ENCODE measurements around the gene ZBTB39. TPM values are rescaled to one million over a fixed set of nuclear protein-coding genes. Genes with fewer than 3 reads are reported as not detected.
A peak's percentile ranks its signal among the peaks of the same experiment; 100 is the strongest.

ZBTB39 gene
- total RNA-seq, 2 donors from 2014 or later, result 7.0 to 10.8 TPM

DNA sequence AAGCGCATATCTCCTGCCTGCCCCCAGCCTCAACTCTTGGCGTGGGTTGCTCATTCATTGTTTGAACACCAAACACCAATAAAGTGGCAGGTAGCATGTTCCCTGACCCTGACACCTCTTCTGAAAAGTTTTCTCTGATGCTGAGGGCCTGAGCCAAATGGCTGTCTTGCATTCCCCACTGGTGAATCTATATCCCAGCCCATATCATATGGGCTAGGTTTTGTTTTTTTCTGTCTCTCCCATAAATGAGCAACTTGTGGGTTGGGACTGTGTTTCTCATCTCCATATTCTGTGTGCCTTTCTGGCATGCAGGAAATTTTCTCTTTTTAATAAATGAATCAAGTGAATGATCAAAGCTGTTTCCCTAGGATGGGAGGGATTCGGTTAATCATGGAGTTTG is 38.5 kb upstream of the ZBTB39 start:
- no peak for ATAC-seq
- H3K4me1 Mint-ChIP-seq, result peaks cover 18% of the 10 kb centered on the region
- no peak overlapping the region for H3K4me3 Mint-ChIP-seq

GRCh38 chr12:57044468-57044867 is 38.1 kb upstream of the ZBTB39 start:
- peaks cover 18% of the 10 kb centered on the region for H3K4me1 Mint-ChIP-seq
- no peak for ATAC-seq
- no peak overlapping the region for H3K4me3 Mint-ChIP-seq
- no peak overlapping the region for H3K27ac Mint-ChIP-seq
- peaks cover 2% of the 10 kb centered on the region for H3K36me3 Mint-ChIP-seq (ENCODE audit: low read depth)
- no peaks in the 10 kb centered on the region for H3K9me3 ChIP-seq (ENCODE audit: control insufficient read depth, low read length, poor library complexity, severe bottlenecking)
- peaks cover 34% of the 10 kb centered on the region for H3K27me3 Mint-ChIP-seq
- DNase-seq, result no peak

More for the DNA sequence above, 38.5 kb upstream of the ZBTB39 start:
- Mint-ChIP-seq H3K27ac (no peak overlapping the region), H3K36me3 (ENCODE audit: low read depth) (peaks cover 2% of the 10 kb centered on the region), H3K27me3 (peaks cover 34% of the 10 kb centered on the region)
- no peak for DNase-seq
- no peaks in the 10 kb centered on the region for H3K9me3 ChIP-seq (ENCODE audit: control insufficient read depth, low read length, poor library complexity, severe bottlenecking)

DNA sequence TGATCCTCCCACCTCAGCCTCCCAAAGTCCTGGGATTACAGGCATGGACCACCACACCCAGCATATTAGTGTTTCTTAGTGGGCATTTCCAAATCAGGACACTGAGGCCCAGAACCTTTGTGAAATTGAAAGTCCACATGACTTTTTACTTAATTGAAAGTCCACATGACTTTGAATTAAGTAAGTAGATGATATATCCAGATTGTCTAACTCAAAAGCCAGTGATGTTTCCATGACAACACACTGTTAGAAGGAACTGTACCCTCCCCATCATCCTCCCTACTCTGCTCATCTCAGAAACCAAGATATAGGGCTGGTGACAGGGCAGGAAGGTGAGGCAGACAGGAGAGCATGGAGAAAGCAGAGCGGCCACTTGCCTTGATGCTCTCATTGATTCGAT is 36.3 kb upstream of the ZBTB39 start:
- DNase-seq (no peak), ATAC-seq (no peak)
- H3K9me3 ChIP-seq (ENCODE audit: control insufficient read depth, low read length, poor library complexity, severe bottlenecking), result no peaks in the 10 kb centered on the region
- peaks cover 2% of the 10 kb centered on the region for H3K36me3 Mint-ChIP-seq (ENCODE audit: low read depth)
- H3K4me3 Mint-ChIP-seq, result no peak overlapping the region
- peaks cover 34% of the 10 kb centered on the region for H3K27me3 Mint-ChIP-seq
- no peak overlapping the region for H3K27ac Mint-ChIP-seq
- peaks cover 17% of the 10 kb centered on the region for H3K4me1 Mint-ChIP-seq

- H3K9me3 ChIP-seq (ENCODE audit: control insufficient read depth, low read length, poor library complexity, severe bottlenecking), result no peaks in the 10 kb centered on the region
- Mint-ChIP-seq H3K27ac (no peak overlapping the region), H3K27me3 (peaks cover 28% of the 10 kb centered on the region), H3K36me3 (ENCODE audit: low read depth) (no peaks in the 10 kb centered on the region), H3K4me3 (no peak overlapping the region), H3K4me1 (peaks cover 9% of the 10 kb centered on the region)
- DNase-seq (no peak), ATAC-seq (no peak)
Measured at GRCh38 chr12:57040750-57041149, 34.4 kb upstream of the ZBTB39 start.

DNA sequence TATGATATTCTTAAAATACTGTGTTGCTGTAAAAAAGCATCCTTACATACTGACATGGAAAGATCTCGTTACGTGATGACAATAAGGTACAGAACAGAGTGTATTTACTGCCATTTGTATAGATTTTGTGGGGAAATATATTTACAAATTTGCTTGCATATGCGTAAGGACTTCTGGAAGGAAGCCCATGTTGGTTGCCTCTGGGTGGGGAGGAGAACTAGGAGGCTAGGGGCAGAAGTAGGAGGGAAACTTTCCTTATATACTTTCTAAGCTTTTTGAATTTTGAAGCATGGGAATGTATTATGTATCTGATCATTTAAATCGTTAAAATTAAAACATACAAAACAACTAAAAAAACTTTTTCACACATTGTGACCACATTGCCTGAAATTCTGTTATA is 33.9 kb upstream of the ZBTB39 start:
- Mint-ChIP-seq H3K27me3 (peaks cover 23% of the 10 kb centered on the region), H3K4me3 (no peak overlapping the region), H3K36me3 (ENCODE audit: low read depth) (no peaks in the 10 kb centered on the region), H3K27ac (no peak overlapping the region), H3K4me1 (peaks cover 7% of the 10 kb centered on the region)
- ATAC-seq (no peak), DNase-seq (no peak)
- no peaks in the 10 kb centered on the region for H3K9me3 ChIP-seq (ENCODE audit: control insufficient read depth, low read length, poor library complexity, severe bottlenecking)

- H3K9me3 ChIP-seq (ENCODE audit: control insufficient read depth, low read length, poor library complexity, severe bottlenecking), result no peaks in the 10 kb centered on the region
- Mint-ChIP-seq H3K4me3 (no peak overlapping the region), H3K27ac (no peak overlapping the region), H3K36me3 (ENCODE audit: low read depth) (no peaks in the 10 kb centered on the region), H3K4me1 (peaks cover 7% of the 10 kb centered on the region), H3K27me3 (peaks cover 20% of the 10 kb centered on the region)
- DNase-seq, result no peak
- ATAC-seq, result no peak
Measured at GRCh38 chr12:57039016-57039798, 32.9 kb upstream of the ZBTB39 start.

DNA sequence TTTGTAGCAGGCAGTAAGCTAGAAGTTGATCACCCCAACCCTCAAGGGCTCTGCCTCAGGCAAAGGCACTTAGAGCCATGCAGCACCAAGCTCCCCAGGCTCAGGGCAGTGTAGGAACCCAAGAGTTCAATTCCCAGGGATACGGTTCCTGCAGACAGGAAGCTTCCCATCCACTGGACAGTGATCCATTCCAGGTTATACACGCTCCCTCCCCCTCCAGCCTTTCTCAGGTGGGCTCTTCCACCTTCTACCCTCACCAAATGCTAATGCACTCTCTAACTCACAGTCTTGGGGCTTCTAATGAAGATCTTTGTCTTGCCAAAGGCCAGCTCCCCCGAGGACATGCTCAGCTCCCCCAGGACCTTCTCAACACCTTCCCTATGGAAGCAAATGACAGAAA is 30.9 kb upstream of the ZBTB39 start:
- DNase-seq, result no peak
- Mint-ChIP-seq H3K36me3 (ENCODE audit: low read depth) (no peaks in the 10 kb centered on the region), H3K27me3 (peaks cover 11% of the 10 kb centered on the region), H3K27ac (no peak overlapping the region), H3K4me3 (no peak overlapping the region), H3K4me1 (peaks cover 7% of the 10 kb centered on the region)
- no peaks in the 10 kb centered on the region for H3K9me3 ChIP-seq (ENCODE audit: control insufficient read depth, low read length, poor library complexity, severe bottlenecking)
- no peak for ATAC-seq

DNA sequence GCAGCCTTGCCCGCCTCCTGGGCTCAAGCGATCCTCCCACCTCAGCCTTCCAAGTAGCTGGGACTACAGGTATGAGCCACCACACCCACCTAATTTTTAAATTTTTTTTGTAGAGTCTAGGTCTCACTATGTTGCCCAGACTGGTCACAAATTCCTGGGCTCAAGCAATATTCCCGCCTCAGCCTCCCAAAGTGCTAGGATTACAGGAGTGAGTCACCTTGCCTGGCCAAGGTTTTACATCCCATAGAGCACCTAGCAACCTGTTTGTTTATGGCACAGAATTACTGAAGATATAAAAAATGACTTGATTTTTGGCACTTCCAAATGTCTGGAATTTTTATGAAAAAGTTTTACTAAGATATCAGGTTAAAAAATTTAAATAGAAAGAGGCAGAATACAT is 27.1 kb upstream of the ZBTB39 start:
- H3K27me3 Mint-ChIP-seq, result no peaks in the 10 kb centered on the region
- no peaks in the 10 kb centered on the region for H3K9me3 ChIP-seq (ENCODE audit: control insufficient read depth, low read length, poor library complexity, severe bottlenecking)
- peaks cover 24% of the 10 kb centered on the region for H3K4me1 Mint-ChIP-seq
- H3K36me3 Mint-ChIP-seq (ENCODE audit: low read depth), result no peaks in the 10 kb centered on the region
- DNase-seq, result no peak
- no peak overlapping the region for H3K27ac Mint-ChIP-seq
- no peak for ATAC-seq
- H3K4me3 Mint-ChIP-seq, result no peak overlapping the region

GRCh38 chr12:57031789-57032188 is 25.4 kb upstream of the ZBTB39 start:
- DNase-seq, result no peak
- H3K9me3 ChIP-seq (ENCODE audit: control insufficient read depth, low read length, poor library complexity, severe bottlenecking), result no peaks in the 10 kb centered on the region
- Mint-ChIP-seq H3K36me3 (ENCODE audit: low read depth) (peaks cover 3% of the 10 kb centered on the region), H3K27ac (no peak overlapping the region), H3K4me3 (peak overlapping the region; percentile 57), H3K27me3 (peaks cover 10% of the 10 kb centered on the region), H3K4me1 (peaks cover 27% of the 10 kb centered on the region)
- no peak for ATAC-seq

GRCh38 chr12:57031138-57031725 is 24.9 kb upstream of the ZBTB39 start:
- Mint-ChIP-seq H3K27ac (peak overlapping the region; percentile 73), H3K4me3 (no peak overlapping the region)

GRCh38 chr12:57029457-57029856 is 23.1 kb upstream of the ZBTB39 start:
- ATAC-seq (no peak), DNase-seq (no peak)
- no peaks in the 10 kb centered on the region for H3K9me3 ChIP-seq (ENCODE audit: control insufficient read depth, low read length, poor library complexity, severe bottlenecking)
- H3K27me3 Mint-ChIP-seq, result peaks cover 10% of the 10 kb centered on the region
- peaks cover 3% of the 10 kb centered on the region for H3K36me3 Mint-ChIP-seq (ENCODE audit: low read depth)
- peaks cover 29% of the 10 kb centered on the region for H3K4me1 Mint-ChIP-seq
- no peak overlapping the region for H3K4me3 Mint-ChIP-seq
- no peak overlapping the region for H3K27ac Mint-ChIP-seq

More at GRCh38 chr12:57031138-57031725, 24.9 kb upstream of the ZBTB39 start:
- H3K9me3 ChIP-seq (ENCODE audit: control insufficient read depth, low read length, poor library complexity, severe bottlenecking), result no peaks in the 10 kb centered on the region
- Mint-ChIP-seq H3K4me1 (peaks cover 31% of the 10 kb centered on the region), H3K27me3 (peaks cover 10% of the 10 kb centered on the region), H3K36me3 (ENCODE audit: low read depth) (peaks cover 3% of the 10 kb centered on the region)
- peak; percentile 54 for ATAC-seq
- DNase-seq, result no peak

- H3K9me3 ChIP-seq (ENCODE audit: control insufficient read depth, low read length, poor library complexity, severe bottlenecking), result no peaks in the 10 kb centered on the region
- Mint-ChIP-seq H3K27ac (peak overlapping the region; percentile 57), H3K4me1 (peaks cover 31% of the 10 kb centered on the region), H3K27me3 (peaks cover 10% of the 10 kb centered on the region), H3K4me3 (peak overlapping the region; percentile 60), H3K36me3 (ENCODE audit: low read depth) (peaks cover 5% of the 10 kb centered on the region)
- DNase-seq (no peak), ATAC-seq (no peak)
Measured at GRCh38 chr12:57027805-57028153, 21.4 kb upstream of the ZBTB39 start.

- ATAC-seq (no peak), DNase-seq (no peak)
- Mint-ChIP-seq H3K27ac (peak overlapping the region; percentile 57), H3K27me3 (peaks cover 10% of the 10 kb centered on the region), H3K4me3 (peak overlapping the region; percentile 60), H3K36me3 (ENCODE audit: low read depth) (peaks cover 5% of the 10 kb centered on the region), H3K4me1 (peaks cover 31% of the 10 kb centered on the region)
- no peaks in the 10 kb centered on the region for H3K9me3 ChIP-seq (ENCODE audit: control insufficient read depth, low read length, poor library complexity, severe bottlenecking)
Measured at GRCh38 chr12:57027011-57027804, 20.9 kb upstream of the ZBTB39 start.

All from T-helper 17 cell (primary cell).